GM12878 (cell line): Measurements from ENCODE around the gene BRD3. TPM values are rescaled to one million over a fixed set of nuclear protein-coding genes. Genes with fewer than 3 reads are reported as not detected.

Experiments used
- ATAC-seq: fragments of 200-7000 bp; cut with Tn5 transposase; 3 replicates; pipeline ENCODE4 v1.9.1; 2020; ENCODE audit warnings: mild to moderate bottlenecking, moderate library complexity
- BruUV-seq: library from RNA; stranded (reverse); fragments of 400-500 nt; replicated peaks from 2 replicates; lab custom pipeline; 2021; lab: Mats Ljungman, UMichigan
- CTCF ChIA-PET: fragments of 300-600 bp; sonication (Branson Sonifier 250); formaldehyde crosslinking; extraction: SDS; loops from one replicate; lab custom pipeline; 2021; ENCODE audit warnings: inconsistent platforms; lab: Yijun Ruan, JAX
- POLR2A ChIA-PET: fragments of 350-600 bp; formaldehyde crosslinking; extraction: SDS; loops from one replicate; lab custom pipeline; 2021; ENCODE audit warnings: inconsistent platforms; lab: Charles Lee
- RAD21 ChIA-PET: fragments of 300-600 bp; sonication (Branson Sonifier 250); formaldehyde crosslinking; loops from one replicate; lab custom pipeline; 2023; ENCODE audit warnings: antibody characterized with exemption; ENCODE audit not compliant: unreplicated experiment; lab: Charles Lee
- SMC1A ChIA-PET: fragments of 300-600 bp; sonication (Branson Sonifier 250); formaldehyde crosslinking; loops from one replicate; lab custom pipeline; 2023; ENCODE audit not compliant: unreplicated experiment, uncharacterized antibody; lab: Charles Lee
- DNase-seq: peaks from one replicate; pipeline ENCODE4 v3.0.0-alpha.2; 2011; ENCODE audit warnings: low read depth, low spot score
- FAIRE-seq: peaks from 3 replicates; lab custom pipeline; 2011; peaks lifted over from hg19 to GRCh38; lab: Jason Lieb, UNC
- H2AFZ ChIP-seq: 2 replicates; pipeline ENCODE4 v1.6.0; 2011; ENCODE audit warnings: low read depth, low read length, control low read depth; ENCODE audit not compliant: control insufficient read depth
- H3K27ac ChIP-seq: 2 replicates; pipeline ENCODE4 v1.5.1; 2011; ENCODE audit warnings: control low read depth; ENCODE audit not compliant: control insufficient read depth, insufficient read depth
- H3K27me3 ChIP-seq, 2 experiments: replicated peaks in 1 of 2; 2 replicates each; pipeline versions ENCODE4 v1.6.0 to v1.6.1; 2011; ENCODE audit warnings: low read length in 1 of 2; ENCODE audit not compliant: control insufficient read depth in 2 of 2, insufficient read depth in 2 of 2
- H3K36me3 ChIP-seq, 2 experiments: 2 replicates each; pipeline ENCODE4 v1.5.1; 2011; ENCODE audit warnings: low read length in 1 of 2; ENCODE audit not compliant: control insufficient read depth in 2 of 2, insufficient read depth in 2 of 2
- H3K4me1 ChIP-seq: 2 replicates; pipeline ENCODE4 v1.6.1; 2011; ENCODE audit warnings: mild to moderate bottlenecking, low read length, moderate library complexity, mixed read lengths; ENCODE audit not compliant: control insufficient read depth, insufficient read depth
- H3K4me2 ChIP-seq: 2 replicates; pipeline ENCODE4 v1.6.0; 2011; ENCODE audit warnings: control low read depth; ENCODE audit not compliant: control insufficient read depth, insufficient read depth
- H3K4me3 ChIP-seq: fragments of 200-600 bp; sonication (generic); 2 replicates; pipeline ENCODE4 v1.5.1; 2016
- H3K79me2 ChIP-seq: 2 replicates; pipeline ENCODE4 v1.6.0; 2011; ENCODE audit warnings: low read length; ENCODE audit not compliant: control insufficient read depth, insufficient read depth
- H3K9ac ChIP-seq: 2 replicates; pipeline ENCODE4 v1.8.0; 2011; ENCODE audit warnings: low read length, control low read depth, mixed read lengths; ENCODE audit not compliant: control insufficient read depth, insufficient read depth
- H3K9me3 ChIP-seq: replicated peaks from 3 replicates; pipeline ENCODE4 v1.5.1; 2011; ENCODE audit warnings: mild to moderate bottlenecking, low read length; ENCODE audit not compliant: control insufficient read depth, insufficient read depth
- H4K20me1 ChIP-seq: 2 replicates; pipeline ENCODE4 v1.6.0; 2011; ENCODE audit not compliant: control insufficient read depth, insufficient read depth
- BCL3 ChIP-seq: IDR thresholded peaks from 2 replicates; pipeline ENCODE4 v1.6.1; 2011; ENCODE audit warnings: borderline replicate concordance, low read depth, mild to moderate bottlenecking, moderate library complexity, low read length; ENCODE audit not compliant: insufficient read depth, poor library complexity, severe bottlenecking
- BRCA1 ChIP-seq: IDR thresholded peaks from 2 replicates; pipeline ENCODE4 v1.6.1; 2011; ENCODE audit warnings: low read depth, low read length, improper control_type of control experiment
- KLF5 ChIP-seq: fragments of 450-650 bp; IDR thresholded peaks from 2 replicates; pipeline ENCODE4 v1.6.1; 2014; ENCODE audit warnings: mild to moderate bottlenecking; ENCODE audit not compliant: partially characterized antibody
- NFXL1 ChIP-seq: fragments of 450-650 bp; IDR thresholded peaks from 2 replicates; pipeline ENCODE4 v1.6.1; 2017; ENCODE audit warnings: antibody characterized with exemption, mild to moderate bottlenecking, borderline replicate concordance
- NR2C1 ChIP-seq: fragments of 450-650 bp; IDR thresholded peaks from 2 replicates; pipeline ENCODE4 v1.6.1; 2017; ENCODE audit warnings: antibody characterized with exemption, mild to moderate bottlenecking, moderate library complexity
- PAX8 ChIP-seq: fragments of 450-650 bp; IDR thresholded peaks from 2 replicates; pipeline ENCODE4 v1.6.1; 2017; ENCODE audit warnings: mild to moderate bottlenecking, moderate library complexity
- TCF12 ChIP-seq: IDR thresholded peaks from 2 replicates; pipeline ENCODE4 v1.6.1; 2011; ENCODE audit warnings: low read depth, mild to moderate bottlenecking, low read length
- ZBED1 ChIP-seq: IDR thresholded peaks from 2 replicates; pipeline ENCODE4 v1.6.1; 2016; ENCODE audit warnings: borderline replicate concordance
- WGBS: methylation state at CpG from one replicate; pipeline ENCODE4 v1.1.6; 2016; ENCODE audit warnings: low lambda C conversion rate; ENCODE audit not compliant: insufficient replicate concordance, insufficient coverage; ENCODE audit errors: missing lambda C conversion rate; 5-methylcytosine and 5-hydroxymethylcytosine counted together
- in situ Hi-C: fragments of 300-500 bp; cut with MboI; formaldehyde crosslinking; loops from 9 replicates; pipeline ENCODE4 v1.14.3; 2018; ENCODE audit warnings: mixed read lengths
- intact Hi-C: fragments of 100-400 bp; cut with micrococcal nuclease; formaldehyde crosslinking; loops from one replicate; pipeline ENCODE4 v1.14.2; 2022; ENCODE audit not compliant: unreplicated experiment
- polyA plus RNA-seq, 11 experiments: library from polyadenylated mRNA; depleted of rRNA in 4 of 11; unstranded in 6 of 11; stranded (reverse) in 5 of 11; fragments of >200 nt; fragmentation: Nextera tagmentation in 4 of 11; fragmentation: Illumina TruSeq in 1 of 11; extraction: Ambion mirVana in 4 of 11; extraction: Trizol in 1 of 11; gene quantifications; 1 replicate in 1 of 11; 2 replicates in 10 of 11; pipeline versions ENCODE4 v1.2.1 to v1.2.3, GENCODE V29; 2011 to 2016; ENCODE audit warnings: inconsistent platforms in 2 of 11, missing spikeins in 2 of 11, low read depth in 1 of 11
- total RNA-seq, 4 experiments: library from RNA; depleted of rRNA in 3 of 4; stranded (reverse); fragments of >200 nt in 3 of 4; fragmentation: Illumina TruSeq in 1 of 4; extraction: Trizol in 1 of 4; gene quantifications; 2 replicates each; pipeline versions ENCODE4 v1.2.1 to v1.2.3, GENCODE V29; 2013 to 2021
- TF ChIP-seq, protein P1 (sequence below): IDR thresholded peaks from 2 replicates; pipeline ENCODE4 v1.6.1; 2012; ENCODE audit warnings: mild to moderate bottlenecking, low read depth, low read length

Gene BRD3
- total and polyA plus RNA-seq, 10 of the 15 experiments (the other 5 are each of a cell fraction or from before 2014, with no cell fraction given): 0.53 to 20.8 (median 4.8) TPM

- no peak for TF ChIP-seq BCL3
These were observed 43.5 kb downstream of the BRD3 start (continued) for GRCh38 chr9:134024214-134024792.

DNA sequence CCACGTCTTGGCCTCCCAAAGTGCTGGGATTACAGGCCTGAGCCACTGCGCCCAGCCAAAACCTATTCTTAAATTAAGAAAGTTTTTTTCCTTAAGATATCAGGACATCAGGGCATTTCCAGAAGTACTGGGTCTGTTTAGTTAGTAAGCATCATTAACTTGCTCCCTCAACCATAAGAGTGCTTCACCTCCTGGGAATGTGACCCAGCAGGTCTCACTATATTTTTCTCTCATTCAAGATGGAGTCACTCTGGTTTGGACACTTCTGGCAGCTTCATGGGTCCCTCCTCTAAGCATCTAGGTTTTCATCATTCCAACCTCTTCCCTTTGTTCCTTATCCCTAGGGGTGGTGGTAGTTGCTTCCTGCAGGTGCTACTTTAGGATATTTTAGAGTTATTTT, 52.9 kb downstream of the BRD3 start:
- BruUV-seq: no TSS peak
- Histone ChIP-seq H2AFZ (no peak overlapping the region), H4K20me1 (no peaks in the 10 kb centered on the region), H3K4me2 (no peak overlapping the region), H3K36me3 (no peaks in the 10 kb centered on the region), H3K9me3 (no peaks in the 10 kb centered on the region; the same call in 2 of the 3 replicates), H3K4me1 (no peaks in the 10 kb centered on the region), H3K4me3 (no peak overlapping the region), H3K27ac (no peak overlapping the region), H3K27me3 (no peaks in the 10 kb centered on the region; a peak in 1 of 4 replicates), H3K9ac (no peak overlapping the region), H3K79me2 (no peaks in the 10 kb centered on the region)
- DNase-seq (no peak), ATAC-seq (no peak), FAIRE-seq (no peak)
- CTCF ChIA-PET: no interaction called here
- RAD21 ChIA-PET: no interaction called here
- intact Hi-C loops (no loop called here), in situ Hi-C loops (loop anchor here (25.0 kb wide), 1 partner anchor 478 kb away; the partner anchor contains the start of gene ADAMTSL2)
- TF ChIP-seq, protein P1, sequence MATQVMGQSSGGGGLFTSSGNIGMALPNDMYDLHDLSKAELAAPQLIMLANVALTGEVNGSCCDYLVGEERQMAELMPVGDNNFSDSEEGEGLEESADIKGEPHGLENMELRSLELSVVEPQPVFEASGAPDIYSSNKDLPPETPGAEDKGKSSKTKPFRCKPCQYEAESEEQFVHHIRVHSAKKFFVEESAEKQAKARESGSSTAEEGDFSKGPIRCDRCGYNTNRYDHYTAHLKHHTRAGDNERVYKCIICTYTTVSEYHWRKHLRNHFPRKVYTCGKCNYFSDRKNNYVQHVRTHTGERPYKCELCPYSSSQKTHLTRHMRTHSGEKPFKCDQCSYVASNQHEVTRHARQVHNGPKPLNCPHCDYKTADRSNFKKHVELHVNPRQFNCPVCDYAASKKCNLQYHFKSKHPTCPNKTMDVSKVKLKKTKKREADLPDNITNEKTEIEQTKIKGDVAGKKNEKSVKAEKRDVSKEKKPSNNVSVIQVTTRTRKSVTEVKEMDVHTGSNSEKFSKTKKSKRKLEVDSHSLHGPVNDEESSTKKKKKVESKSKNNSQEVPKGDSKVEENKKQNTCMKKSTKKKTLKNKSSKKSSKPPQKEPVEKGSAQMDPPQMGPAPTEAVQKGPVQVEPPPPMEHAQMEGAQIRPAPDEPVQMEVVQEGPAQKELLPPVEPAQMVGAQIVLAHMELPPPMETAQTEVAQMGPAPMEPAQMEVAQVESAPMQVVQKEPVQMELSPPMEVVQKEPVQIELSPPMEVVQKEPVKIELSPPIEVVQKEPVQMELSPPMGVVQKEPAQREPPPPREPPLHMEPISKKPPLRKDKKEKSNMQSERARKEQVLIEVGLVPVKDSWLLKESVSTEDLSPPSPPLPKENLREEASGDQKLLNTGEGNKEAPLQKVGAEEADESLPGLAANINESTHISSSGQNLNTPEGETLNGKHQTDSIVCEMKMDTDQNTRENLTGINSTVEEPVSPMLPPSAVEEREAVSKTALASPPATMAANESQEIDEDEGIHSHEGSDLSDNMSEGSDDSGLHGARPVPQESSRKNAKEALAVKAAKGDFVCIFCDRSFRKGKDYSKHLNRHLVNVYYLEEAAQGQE: no peak
- no peak for TF ChIP-seq BRCA1
- TF ChIP-seq NR2C1: no peak
- no peak for TF ChIP-seq KLF5
- no peak for TF ChIP-seq TCF12
- no peak for TF ChIP-seq PAX8
- TF ChIP-seq NFXL1: no peak
- no peak for TF ChIP-seq ZBED1
- WGBS: 43% methylated on average over 2 of the region's 2 CpGs
- POLR2A ChIA-PET: no interaction called here
- SMC1A ChIA-PET: no interaction called here
